NB4 (cell line): ENCODE data around the gene OR1I1.
A peak's percentile ranks its signal among the peaks of the same experiment; 100 is the strongest.

Experiments used
- DNase-seq: peaks from one replicate; pipeline ENCODE4 v3.0.0; 2010; ENCODE audit warnings: low read depth
- H3K4me3 ChIP-seq: one replicate; pipeline ENCODE4 v1.5.1; 2011; ENCODE audit warnings: mild to moderate bottlenecking, low read depth, low read length, moderate library complexity
- CTCF ChIP-seq: IDR thresholded peaks from one replicate; pipeline ENCODE4 v1.5.1; 2012; ENCODE audit warnings: low read depth, low read length
- MAX ChIP-seq: IDR thresholded peaks from 2 replicates; pipeline ENCODE4 v1.6.1; 2011; ENCODE audit warnings: low read depth, low read length
- MYC ChIP-seq: IDR thresholded peaks from 2 replicates; pipeline ENCODE4 v1.6.1; 2011; ENCODE audit warnings: low read depth, low read length
- POLR2A ChIP-seq: IDR thresholded peaks from 2 replicates; pipeline ENCODE4 v1.6.1; 2011; ENCODE audit warnings: mild to moderate bottlenecking; ENCODE audit not compliant: insufficient read length; ENCODE audit errors: extremely low read depth

The OR1I1 gene

DNA sequence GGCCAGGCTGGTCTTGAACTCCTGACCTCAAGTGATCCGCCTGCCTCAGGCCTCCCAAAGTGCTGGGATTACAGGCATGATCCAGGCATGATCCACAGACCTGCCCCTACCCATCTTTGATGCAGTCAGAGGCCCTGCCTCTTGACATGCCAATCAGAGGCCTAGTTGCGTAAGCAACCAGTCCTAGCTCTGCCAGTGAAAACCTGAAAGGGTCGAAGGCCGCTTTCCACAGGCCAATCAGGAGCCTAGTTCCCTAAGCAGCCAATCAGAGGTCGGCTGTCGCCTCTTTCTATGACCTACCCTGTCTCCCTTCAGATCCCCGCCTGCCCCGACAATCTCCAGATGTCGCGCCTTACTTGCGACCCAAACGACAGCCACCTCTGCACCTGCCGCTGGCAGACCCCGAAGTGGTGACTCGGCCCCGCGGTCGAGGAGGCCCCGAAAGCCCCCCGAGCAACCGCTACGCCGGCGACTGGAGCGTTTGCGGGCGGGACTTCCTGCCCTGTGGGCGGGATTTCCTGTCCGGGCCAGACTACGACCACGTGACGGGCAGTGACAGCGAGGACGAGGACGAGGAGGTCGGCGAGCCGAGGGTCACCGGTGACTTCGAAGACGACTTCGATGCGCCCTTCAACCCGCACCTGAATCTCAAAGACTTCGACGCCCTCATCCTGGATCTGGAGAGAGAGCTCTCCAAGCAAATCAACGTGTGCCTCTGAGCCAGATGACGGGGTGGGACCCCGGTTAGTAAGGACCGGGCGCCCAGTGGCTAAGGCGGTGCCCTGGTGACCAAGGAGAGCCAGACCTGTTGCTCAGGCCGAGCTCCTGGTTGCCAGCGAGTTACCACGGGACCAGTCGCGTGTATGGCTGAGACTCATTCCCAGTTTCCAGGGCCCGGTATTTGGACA lies 31.5 kb downstream of the OR1I1 start:
- peak; percentile 17 for DNase-seq
- TF ChIP-seq MYC: no peak
- TF ChIP-seq MAX: no peak
- TF ChIP-seq CTCF: no peak
- no peak for TF ChIP-seq POLR2A
- no peak overlapping the region for H3K4me3 ChIP-seq

- no peak for TF ChIP-seq MYC
- TF ChIP-seq CTCF: no peak
- TF ChIP-seq POLR2A: no peak
- no peak for TF ChIP-seq MAX
- peak; percentile 17 for DNase-seq
- no peak overlapping the region for H3K4me3 ChIP-seq
Measured at GRCh38 chr19:15114153-15114540, 32.1 kb downstream of the OR1I1 start.

DNA sequence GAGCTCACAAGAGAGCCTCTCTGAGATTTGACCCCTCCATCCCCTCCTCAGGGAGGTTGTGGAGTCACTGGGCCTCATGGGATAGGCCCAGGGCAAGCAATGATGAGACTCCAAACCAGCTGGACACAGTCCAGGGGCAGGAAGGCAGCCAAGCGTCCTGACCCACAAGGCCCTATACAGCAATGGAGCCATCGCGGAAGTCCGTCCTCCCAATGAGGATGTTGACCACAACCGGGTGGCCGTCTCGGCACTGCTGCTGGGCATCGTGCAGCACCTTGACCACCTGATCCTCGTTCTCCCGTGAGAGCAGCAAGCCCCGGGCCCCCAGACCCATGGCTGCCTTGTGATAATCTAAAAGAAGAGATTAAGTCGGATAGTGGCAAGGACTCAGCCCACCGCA lies 33.1 kb downstream of the OR1I1 start:
- H3K4me3 ChIP-seq: no peak overlapping the region
- no peak for DNase-seq

DNA sequence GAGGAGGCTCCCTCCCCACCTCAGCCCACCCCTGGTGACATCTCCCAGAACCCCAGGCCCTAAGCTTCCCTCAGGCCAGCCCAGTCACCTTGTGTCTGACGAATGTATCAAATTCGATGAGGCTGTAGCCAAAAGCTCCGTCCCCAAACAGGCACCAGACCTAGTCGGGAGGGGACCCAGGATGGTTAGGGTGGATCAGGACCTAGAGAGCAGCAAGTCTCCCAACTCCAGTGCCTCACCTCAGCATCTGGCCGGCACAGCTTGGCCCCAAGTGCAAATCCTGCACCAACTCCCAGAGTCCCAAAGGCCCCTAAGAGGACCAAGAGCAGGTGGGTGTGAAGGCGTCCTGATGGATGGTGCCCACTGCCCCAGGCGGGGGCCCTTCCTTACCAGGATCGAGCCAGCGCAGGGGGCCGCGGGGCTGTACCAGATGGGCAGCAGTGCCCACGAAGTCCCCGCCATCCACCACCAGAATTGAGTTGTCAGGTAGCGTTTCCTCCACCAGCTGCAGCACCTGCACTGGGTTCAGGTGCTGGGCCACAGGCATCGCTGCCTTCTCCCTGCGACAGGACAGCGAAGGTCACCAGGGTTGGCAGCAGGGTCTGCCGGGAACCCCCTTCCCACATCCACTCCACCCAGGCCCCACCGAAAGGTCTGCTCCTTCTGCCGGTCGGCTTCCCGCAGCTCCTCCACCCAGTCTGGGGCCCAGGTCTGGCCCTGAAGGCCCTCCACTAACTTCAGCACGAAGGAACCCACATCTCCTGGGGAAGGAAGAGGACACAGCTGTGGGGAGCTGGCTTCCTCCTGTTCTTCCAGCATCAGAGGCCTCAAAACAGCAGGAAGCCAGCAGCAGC lies 34.0 kb downstream of the OR1I1 start:
- TF ChIP-seq MAX (no peak), POLR2A (no peak), MYC (no peak), CTCF (no peak)
- no peak for DNase-seq
- H3K4me3 ChIP-seq: no peak overlapping the region

More for the DNA sequence above, 33.1 kb downstream of the OR1I1 start:
- no peak for TF ChIP-seq CTCF
- no peak for TF ChIP-seq MAX
- TF ChIP-seq POLR2A: no peak
- no peak for TF ChIP-seq MYC

GRCh38 chr19:15116856-15117255 lies 34.8 kb downstream of the OR1I1 start:
- no peak for DNase-seq
- TF ChIP-seq MYC (no peak), CTCF (no peak), MAX (no peak), POLR2A (no peak)
- H3K4me3 ChIP-seq: no peak overlapping the region
